ES-I3 (cell line): ENCODE data around the gene NIP7.
"Not testable (repeated sequence)": the region's sequence is repeated elsewhere in the genome, so short reads cannot be mapped to it uniquely, and the experiment has no call there.

ENCODE experiments used
- H3K36me3 ChIP-seq: 2 replicates; pipeline ENCODE4 v1.6.1; 2013; ENCODE audit warnings: mild to moderate bottlenecking, low read length, control low read depth, moderate library complexity; ENCODE audit not compliant: insufficient read depth
- H3K4me1 ChIP-seq: 2 replicates; pipeline ENCODE4 v1.6.1; 2013; ENCODE audit warnings: mild to moderate bottlenecking, control low read depth, low read length; ENCODE audit not compliant: insufficient read depth
- H3K9ac ChIP-seq: 2 replicates; pipeline ENCODE4 v1.6.1; 2013; ENCODE audit warnings: low read depth, mild to moderate bottlenecking, low read length, moderate library complexity
- H3K9me3 ChIP-seq: 2 replicates; pipeline ENCODE4 v1.6.1; 2013; ENCODE audit warnings: mild to moderate bottlenecking, low read length, moderate library complexity; ENCODE audit not compliant: control insufficient read depth, insufficient read depth

Gene NIP7

DNA sequence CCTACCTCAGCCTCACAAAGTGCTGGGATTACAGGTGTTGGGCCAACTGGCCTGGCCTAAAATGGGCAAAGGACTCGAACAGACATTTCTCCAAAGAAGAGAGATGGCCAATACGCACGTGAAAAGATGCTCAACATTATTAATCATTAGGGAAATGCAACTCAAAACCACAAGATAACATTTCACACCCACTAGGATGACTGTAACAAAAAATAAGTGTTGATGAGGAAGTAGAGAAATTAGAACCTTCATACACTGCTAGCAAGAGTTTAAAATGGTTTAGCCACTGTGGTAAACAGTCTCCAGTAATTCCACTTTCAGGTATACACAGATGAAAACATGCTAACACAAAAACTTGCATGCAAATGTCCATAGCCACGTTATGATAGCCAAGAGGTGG is 6.4 kb downstream of the NIP7 start:
- no peak overlapping the region for H3K9ac ChIP-seq

GRCh38 chr16:69346683-69347082 is 7.1 kb downstream of the NIP7 start:
- no peak overlapping the region for H3K9ac ChIP-seq
- H3K4me1 ChIP-seq: no peaks in the 10 kb centered on the region
- H3K36me3 ChIP-seq: peaks cover 4% of the 10 kb centered on the region; the same call in 1 of the 2 replicates
- H3K9me3 ChIP-seq: no peaks in the 10 kb centered on the region

More for the DNA sequence above, 6.4 kb downstream of the NIP7 start:
- no peaks in the 10 kb centered on the region for H3K9me3 ChIP-seq
- no peaks in the 10 kb centered on the region for H3K4me1 ChIP-seq
- peaks cover 11% of the 10 kb centered on the region for H3K36me3 ChIP-seq

GRCh38 chr16:69348222-69348621 is 8.7 kb downstream of the NIP7 start:
- H3K4me1 ChIP-seq: no peaks in the 10 kb centered on the region
- no peaks in the 10 kb centered on the region for H3K9me3 ChIP-seq
- H3K36me3 ChIP-seq: 0 out of 2 replicates have a peak, but pooled peaks cover 3% of the 10 kb centered on the region
- H3K9ac ChIP-seq: no peak overlapping the region

DNA sequence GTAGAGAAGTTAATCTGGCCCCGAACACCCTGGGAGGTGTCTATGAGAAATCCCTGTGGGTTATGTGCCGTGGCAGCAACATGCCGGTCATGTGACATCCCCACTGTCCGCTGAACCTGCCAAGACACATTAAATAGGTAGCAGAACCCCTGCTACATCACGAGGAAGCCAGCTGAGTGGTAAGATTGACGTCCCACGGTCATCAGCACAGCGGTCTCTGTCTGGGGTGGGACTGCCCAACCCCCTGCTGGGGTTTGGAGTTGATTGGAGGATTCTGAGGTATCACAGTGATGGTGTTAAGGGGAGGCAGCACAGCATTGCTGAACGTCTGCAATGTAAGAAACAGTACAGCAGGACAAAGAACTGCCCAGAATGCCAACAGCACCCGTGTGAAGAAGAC is 10.0 kb downstream of the NIP7 start:
- Histone ChIP-seq H3K36me3 (no peaks in the 10 kb centered on the region), H3K9ac (no peak overlapping the region), H3K9me3 (no peaks in the 10 kb centered on the region), H3K4me1 (no peaks in the 10 kb centered on the region)

GRCh38 chr16:69350536-69351133 is 11.1 kb downstream of the NIP7 start:
- Histone ChIP-seq H3K9me3 (no peaks in the 10 kb centered on the region), H3K36me3 (no peaks in the 10 kb centered on the region; the same call in 1 of the 2 replicates), H3K9ac (no peak overlapping the region), H3K4me1 (no peaks in the 10 kb centered on the region)

GRCh38 chr16:69351309-69352027 is 11.9 kb downstream of the NIP7 start, which contains the start of gene TMED6:
Gene TMED6, minus strand, starts transcription at chr16:69351786. Its CDS starts 33 bp downstream, at chr16:69351753.
- Histone ChIP-seq H3K9ac (no peak within 1 kb of the TSS), H3K36me3 (no peaks in the 10 kb centered on the region; the same call in 1 of the 2 replicates)

DNA sequence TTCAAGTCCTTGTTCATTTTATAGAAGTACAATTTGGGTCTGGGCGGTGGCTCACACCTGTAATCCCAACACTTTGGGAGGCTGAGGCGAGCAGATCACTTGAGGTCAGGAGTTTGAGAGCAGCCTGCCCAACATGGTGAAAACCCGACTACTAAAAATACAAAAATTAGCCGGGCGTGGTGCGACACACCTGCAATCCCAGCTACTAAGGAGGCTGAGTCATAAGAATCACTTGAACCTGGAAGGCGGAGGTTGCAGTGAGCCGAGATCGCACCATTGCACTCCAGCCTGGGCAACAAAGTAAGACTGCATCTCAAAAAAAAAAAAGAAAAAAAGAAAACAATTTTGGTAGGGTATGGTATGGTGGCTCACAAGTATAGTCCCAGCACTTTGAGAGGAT is 20.5 kb downstream of the NIP7 start:
- H3K9me3 ChIP-seq, H3K36me3 ChIP-seq, H3K9ac ChIP-seq, H3K4me1 ChIP-seq: not testable (repeated sequence)

More at GRCh38 chr16:69351309-69352027, 11.9 kb downstream of the NIP7 start, which contains the start of gene TMED6:
- no peaks in the 10 kb centered on the region for H3K9me3 ChIP-seq
- H3K4me1 ChIP-seq: no peaks in the 10 kb centered on the region

DNA sequence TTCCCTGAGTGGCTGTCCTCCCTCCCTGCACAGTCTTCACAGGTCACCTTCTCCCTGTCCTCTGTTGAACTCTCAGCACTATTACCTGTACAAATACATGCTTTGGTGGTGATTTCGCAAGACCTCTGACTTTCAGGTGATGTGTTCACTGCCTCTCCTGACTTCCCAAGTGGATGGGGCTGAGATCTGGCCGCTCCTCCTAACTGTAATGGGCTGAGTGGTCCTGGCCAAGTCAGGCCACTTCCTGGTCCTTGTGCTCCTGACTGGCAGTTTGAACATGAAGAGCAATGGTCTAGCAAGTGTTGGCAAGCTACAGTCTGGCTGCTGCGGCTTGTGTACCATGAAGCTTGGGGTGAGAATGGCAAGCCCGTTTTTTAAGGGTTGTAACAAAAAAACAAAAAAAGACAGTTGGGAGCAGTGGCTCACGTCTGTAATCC is 23.7 kb downstream of the NIP7 start:
- Histone ChIP-seq H3K9ac (no peak overlapping the region), H3K9me3 (no peaks in the 10 kb centered on the region), H3K4me1 (no peaks in the 10 kb centered on the region), H3K36me3 (peaks cover 13% of the 10 kb centered on the region)

GRCh38 chr16:69364088-69364487 is 24.5 kb downstream of the NIP7 start:
- no peak overlapping the region for H3K9ac ChIP-seq
- no peaks in the 10 kb centered on the region for H3K9me3 ChIP-seq
- no peaks in the 10 kb centered on the region for H3K4me1 ChIP-seq
- H3K36me3 ChIP-seq: peaks cover 13% of the 10 kb centered on the region

- Histone ChIP-seq H3K4me1 (no peaks in the 10 kb centered on the region), H3K9me3 (no peaks in the 10 kb centered on the region), H3K9ac (no peak overlapping the region), H3K36me3 (peaks cover 21% of the 10 kb centered on the region)
These were observed 26.3 kb downstream of the NIP7 start for GRCh38 chr16:69365901-69366300.

DNA sequence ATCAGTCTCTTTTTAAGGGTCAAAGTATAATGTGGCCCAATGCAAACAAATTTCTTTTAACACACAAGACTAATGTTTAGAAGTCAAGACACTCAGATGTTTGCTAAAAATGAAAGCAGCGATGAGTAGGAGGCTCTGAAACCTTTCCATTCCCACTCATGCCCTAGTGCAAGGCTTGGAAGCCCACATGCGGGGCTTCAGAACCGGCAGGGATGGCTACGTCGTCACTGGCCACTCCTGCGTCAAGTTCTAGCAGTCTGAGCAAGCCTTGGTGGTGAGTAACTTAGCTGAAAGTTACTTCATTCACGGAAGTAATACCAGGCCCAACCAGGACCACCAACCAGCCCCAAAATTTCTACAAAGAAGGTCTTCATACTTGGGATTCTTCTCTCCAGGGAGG is 26.9 kb downstream of the NIP7 start:
- H3K4me1 ChIP-seq: no peaks in the 10 kb centered on the region
- no peaks in the 10 kb centered on the region for H3K9me3 ChIP-seq
- H3K9ac ChIP-seq: no peak overlapping the region
- peaks cover 22% of the 10 kb centered on the region for H3K36me3 ChIP-seq

- Histone ChIP-seq H3K9me3 (no peaks in the 10 kb centered on the region), H3K9ac (no peak overlapping the region), H3K36me3 (peaks cover 29% of the 10 kb centered on the region), H3K4me1 (no peaks in the 10 kb centered on the region)
These were observed 28.4 kb downstream of the NIP7 start for GRCh38 chr16:69367980-69368379.

- H3K9ac ChIP-seq: no peak overlapping the region
These were observed 29.3 kb downstream of the NIP7 start for GRCh38 chr16:69368866-69369265.

GRCh38 chr16:69371564-69371963 is 32.0 kb downstream of the NIP7 start:
- Histone ChIP-seq H3K4me1 (no peaks in the 10 kb centered on the region), H3K36me3 (peaks cover 20% of the 10 kb centered on the region), H3K9me3 (no peaks in the 10 kb centered on the region), H3K9ac (no peak overlapping the region)

More at GRCh38 chr16:69368866-69369265, 29.3 kb downstream of the NIP7 start:
- H3K9me3 ChIP-seq: no peaks in the 10 kb centered on the region
- no peaks in the 10 kb centered on the region for H3K4me1 ChIP-seq
- peaks cover 30% of the 10 kb centered on the region for H3K36me3 ChIP-seq

DNA sequence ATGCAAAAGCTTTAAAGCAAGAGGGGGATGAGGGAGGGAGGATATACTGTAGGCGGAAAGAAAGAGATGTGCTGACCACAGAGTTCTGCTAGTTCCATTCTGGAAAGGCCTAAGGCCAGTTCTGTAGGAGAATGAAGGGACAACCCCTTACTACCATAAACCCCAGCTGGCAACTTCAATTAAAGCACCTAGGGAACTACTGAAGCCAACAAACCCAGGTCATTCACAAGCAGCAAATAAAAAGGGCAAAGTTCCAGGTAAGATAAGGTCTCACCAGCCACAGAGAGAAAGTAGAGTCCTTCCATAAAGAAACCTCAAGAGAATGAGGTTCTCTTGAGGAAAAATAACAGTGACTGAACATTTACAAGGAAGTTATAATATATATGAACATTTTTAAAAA is 33.4 kb downstream of the NIP7 start:
- H3K4me1 ChIP-seq: no peaks in the 10 kb centered on the region
- no peak overlapping the region for H3K9ac ChIP-seq
- H3K9me3 ChIP-seq: no peaks in the 10 kb centered on the region
- peaks cover 21% of the 10 kb centered on the region for H3K36me3 ChIP-seq
